HK-2 (cell line): ENCODE measurements around the gene RAB3GAP2.
"Not testable (repeated sequence)": the region's sequence is repeated elsewhere in the genome, so short reads cannot be mapped to it uniquely, and the experiment has no call there.

Experiments used
- DNase-seq: peaks from one replicate; pipeline ENCODE4 v3.0.0-alpha.2; 2018; ENCODE audit not compliant: unreplicated experiment

RAB3GAP2 gene

DNA sequence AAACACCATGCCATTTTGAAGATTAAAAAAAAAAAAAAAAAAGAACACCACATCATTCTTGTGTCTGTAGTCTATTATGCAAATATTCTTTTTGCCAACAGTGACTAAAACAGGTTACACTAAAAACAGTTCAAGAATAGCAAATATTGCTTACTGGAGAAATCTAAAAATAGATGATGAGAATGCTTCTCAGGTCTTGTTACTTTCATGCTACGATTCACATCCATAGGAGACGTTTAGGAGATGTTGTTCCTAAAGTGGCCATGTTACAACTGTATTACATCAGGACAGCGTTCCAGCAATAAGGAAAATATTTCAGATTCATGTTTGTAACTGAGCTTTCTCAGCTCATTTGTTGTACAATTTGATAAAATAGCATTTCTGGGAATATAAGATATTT, 32.3 kb downstream of the RAB3GAP2 start:
- DNase-seq: no peak

DNA sequence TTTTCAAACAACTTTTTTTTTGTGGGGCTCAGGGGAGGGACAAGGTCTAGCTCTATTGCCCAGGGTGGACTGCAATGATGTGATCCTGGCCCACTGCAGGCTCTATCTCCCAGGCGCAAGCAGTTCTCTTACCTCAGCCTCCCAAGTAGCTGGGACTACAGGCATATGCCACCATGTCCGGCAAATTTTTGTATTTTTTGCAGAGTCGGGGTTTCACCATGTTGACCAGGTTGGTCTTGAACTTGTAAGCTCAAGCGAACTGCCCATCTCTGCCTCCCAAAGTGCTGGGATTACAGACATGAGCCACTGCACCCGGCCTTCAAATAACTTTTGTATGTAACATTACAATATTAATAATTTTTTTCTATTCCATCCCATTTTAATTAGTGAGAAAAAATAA, 33.0 kb downstream of the RAB3GAP2 start:
- DNase-seq: no peak

DNA sequence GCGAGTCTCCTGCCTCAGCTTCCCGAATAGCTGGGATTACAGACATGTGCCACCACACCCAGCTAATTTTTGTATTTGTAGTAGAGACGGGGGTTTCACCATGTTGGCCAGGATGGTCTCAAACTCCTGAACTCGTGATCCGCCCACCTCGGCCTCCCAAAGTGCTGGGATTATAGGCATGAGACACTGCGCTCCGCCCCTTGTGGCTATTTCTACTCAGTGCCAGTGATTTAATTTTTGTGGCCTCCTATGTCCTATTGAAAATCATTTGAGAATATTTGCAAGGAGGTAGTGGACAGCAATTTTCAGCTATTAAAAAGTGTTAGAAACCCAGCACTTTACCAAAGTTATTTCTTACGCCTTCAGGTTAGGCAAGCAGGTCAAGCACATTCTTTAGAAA, 36.0 kb downstream of the RAB3GAP2 start:
- not testable (repeated sequence) for DNase-seq

DNA sequence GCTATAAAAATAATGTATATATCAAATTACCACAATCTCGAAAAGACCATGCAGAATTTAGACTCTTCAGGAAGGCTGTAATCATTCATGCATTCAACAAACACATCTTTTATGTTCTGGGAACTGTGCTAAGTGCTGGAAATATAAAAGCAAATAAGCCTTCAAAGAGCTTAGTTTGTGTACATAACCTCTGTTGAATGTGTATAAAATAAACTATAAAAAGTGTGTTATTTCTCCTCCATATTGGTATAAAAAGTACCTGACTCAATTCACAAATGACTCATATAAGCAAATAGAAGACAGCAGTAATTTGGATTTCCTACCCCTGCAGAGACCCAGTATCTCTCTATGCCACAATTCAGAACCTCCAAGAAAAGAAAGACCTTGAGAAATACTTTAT, 36.8 kb downstream of the RAB3GAP2 start:
- DNase-seq: no peak

DNA sequence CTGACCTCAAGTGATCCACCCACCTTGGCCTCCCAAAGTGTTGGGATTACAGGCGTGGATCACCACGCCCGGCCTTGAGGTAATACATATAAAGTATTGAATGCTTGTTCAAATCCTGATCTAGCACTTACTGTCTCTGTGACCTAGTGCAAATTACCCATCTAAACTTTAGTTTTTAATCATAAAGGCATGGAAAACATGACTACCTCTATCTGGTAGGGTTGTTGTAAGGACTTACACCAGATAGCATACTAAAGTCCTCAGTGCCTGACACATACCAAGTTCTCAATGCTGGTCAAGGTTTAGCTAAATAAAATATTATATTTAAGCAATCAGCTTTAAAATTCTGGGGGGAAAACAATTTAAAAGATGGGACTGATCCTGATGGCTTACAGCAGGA, 38.3 kb downstream of the RAB3GAP2 start:
- DNase-seq: no peak

DNA sequence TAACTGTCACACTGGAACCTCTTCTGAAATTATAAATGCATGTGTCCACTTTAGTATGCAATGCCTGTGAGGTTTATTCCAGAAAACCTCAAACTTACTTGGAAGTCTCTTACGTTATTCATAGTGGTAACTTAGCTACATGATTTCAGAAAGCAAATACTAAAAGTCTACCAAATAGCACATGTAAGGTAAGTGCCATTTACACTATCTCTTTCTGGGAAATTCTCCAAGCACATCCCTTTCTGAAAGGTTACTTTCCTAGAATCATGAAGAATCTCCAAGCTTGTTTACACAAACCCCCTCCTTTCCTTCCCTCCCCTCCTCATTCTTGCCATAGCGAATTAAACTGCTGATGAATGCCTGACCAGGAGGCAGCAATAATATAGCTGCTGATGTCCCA, 42.5 kb downstream of the RAB3GAP2 start:
- DNase-seq: no peak

DNA sequence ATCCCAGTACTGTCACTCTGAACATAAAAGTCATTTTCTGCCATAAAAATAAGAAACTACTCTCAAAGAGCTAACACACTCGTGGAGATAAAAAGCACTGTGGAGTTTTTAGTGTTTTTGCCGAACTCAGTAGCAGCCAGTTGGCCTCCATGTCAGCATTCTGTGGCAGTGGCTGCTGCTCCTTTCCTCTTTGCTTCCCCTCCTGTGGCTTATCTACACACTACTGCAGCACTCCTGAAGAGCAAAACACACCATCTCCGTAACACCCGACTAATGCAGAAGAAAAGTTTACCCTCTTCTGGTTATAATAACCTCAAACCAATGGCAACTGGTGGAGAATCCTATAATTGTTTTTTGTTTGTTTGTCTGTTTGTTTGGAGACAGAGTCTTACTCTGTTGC, 44.9 kb downstream of the RAB3GAP2 start:
- DNase-seq: no peak

DNA sequence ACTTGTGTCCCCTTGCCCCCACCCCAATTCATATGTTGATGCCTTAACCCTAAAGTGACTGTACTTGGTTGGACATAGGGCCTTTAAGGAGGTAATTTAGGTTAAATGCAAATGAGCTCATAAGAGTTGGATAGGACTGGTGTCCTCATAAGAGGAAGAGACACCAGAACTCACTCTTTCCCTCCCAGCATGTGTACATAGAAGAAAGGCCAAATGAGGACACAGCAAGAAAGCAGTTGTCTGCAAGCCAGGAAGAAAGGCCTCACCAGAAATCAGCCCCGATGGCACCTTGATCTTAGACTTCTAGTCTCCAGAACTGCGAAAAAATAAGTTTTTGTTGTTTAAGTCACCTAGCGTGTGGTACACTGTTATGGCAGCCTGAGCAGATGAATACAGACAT, 45.5 kb downstream of the RAB3GAP2 start:
- no peak for DNase-seq

DNA sequence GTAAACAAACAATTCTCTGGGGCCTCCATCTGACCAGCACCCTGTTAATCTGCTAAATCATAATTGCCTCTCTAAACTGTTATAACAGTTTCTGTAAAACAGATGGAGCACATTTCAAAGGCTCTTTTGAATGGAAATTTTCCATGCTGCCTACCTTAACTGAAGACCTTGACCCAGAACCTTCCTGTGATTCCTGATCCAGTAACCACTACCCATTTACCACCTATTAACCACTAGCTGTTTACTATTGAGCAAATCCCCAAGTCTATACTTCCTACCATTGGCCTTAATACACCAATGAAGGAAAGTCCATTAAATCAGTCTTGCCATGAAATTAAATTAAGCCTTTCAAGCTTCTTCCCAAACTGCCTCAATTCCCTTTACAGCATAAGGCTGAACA, 46.3 kb downstream of the RAB3GAP2 start:
- DNase-seq: no peak

DNA sequence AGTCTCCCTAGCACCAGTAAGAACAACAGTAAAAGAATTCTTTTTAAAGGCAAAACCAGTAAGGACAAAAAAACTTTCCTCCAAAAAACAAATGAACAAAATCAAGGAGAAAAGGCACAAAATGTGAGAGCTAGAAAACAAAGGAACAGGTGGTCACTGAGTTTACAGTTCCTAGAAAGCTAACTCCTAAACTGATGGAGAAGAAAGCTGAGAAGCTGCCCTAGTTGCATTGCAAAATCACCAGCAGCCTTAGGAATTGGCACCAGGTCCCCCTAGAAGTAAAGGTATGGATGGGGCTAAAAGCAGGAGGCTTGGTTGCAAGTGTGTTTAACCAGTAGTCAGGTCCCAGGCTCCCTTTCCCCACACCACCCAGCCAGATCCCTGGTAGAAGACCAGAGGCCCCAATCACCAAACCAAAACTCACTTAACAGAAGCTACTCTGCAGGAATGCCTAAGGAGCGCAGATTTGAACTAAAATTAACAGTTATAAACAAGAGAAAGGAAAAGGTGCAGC, 47.6 kb downstream of the RAB3GAP2 start:
- DNase-seq: no peak

DNA sequence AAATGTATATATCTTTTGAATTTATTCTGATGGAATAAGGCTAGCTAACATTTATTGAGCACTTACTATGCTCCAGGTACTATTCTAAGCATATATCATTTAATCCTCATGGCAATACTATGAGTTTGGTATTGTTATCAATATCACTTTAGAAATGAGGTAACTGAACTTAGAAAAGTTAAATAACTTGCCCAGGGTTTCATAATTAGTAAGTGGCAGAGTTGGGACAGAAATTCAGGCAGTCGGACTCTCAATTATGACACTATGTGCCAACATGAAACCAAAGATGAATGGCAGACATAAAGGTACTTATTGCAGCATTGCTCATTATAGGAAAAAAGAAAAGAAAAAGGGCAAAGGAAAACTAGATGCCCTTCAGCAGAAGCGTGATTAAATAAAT, 48.2 kb downstream of the RAB3GAP2 start:
- no peak for DNase-seq

DNA sequence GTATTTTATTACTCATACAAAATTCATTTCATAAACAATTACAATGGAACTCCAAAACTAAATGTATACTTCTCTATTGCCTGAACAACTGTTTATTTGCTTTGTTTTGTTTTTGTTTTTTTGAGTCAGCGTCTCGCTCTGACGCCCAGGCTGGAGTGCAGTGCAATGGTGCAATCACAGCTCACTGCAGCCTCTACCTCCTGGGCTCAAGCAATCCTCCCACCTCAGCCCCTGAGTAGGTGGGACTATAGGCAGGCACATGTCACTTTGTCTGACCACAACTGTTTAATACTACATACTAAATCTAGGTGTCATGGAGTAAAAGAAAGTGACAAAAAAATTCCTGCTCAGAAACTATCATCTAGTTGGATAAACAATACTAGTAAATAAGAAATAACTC, 49.3 kb downstream of the RAB3GAP2 start:
- no peak for DNase-seq

DNA sequence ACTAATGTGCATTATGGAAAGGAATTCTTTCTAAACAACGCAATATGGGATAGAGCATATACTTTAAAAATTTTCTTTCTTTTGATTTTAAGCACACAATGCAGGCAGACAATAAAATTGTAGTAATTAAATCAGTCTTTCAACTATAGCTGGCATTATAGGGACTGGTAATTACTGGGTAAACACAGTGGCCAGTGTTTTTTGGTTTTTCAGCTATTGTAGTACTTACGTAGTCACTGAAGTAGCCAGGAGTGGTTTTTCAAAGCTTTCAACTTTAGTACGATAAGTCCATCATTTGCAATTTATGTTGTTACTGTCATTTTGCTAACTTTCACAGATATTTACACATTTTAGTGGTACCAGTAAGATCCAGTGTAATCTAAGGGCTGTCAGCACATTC, 50.6 kb downstream of the RAB3GAP2 start:
- DNase-seq: no peak

DNA sequence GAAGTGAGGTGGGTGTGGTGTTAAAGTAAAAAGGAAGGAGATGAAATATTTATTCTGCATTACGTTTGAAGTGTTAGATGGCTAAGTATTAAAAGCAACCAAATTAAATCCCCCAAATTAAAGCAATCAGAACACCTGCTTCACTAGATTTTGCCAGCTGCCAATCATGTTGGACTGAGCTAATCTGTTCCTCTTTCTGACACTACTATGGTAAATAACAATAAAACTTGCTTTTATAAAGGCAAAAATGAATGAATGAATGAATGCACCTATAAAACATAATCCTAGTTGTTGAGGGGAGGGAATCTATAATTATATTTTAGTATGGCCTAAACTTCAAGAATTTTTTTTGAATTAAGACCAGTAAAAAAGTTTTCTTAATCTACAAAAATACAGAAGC, 51.0 kb downstream of the RAB3GAP2 start:
- no peak for DNase-seq

DNA sequence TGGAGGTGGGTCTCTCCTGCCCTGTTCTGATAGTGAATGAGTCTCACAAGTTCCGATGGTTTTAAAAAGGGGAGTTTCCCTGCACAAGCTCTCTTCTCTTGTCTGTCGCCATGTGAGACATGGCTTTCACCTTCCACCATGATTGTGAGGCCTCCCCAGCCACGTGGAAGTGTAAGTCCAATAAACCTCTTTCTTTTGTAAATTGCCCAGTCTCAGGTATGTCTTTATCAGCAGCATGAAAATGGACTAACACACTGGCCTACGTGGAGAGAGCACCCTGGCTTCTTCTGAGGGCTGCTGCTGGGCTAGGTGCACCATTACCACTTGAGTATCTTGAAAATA, 51.6 kb downstream of the RAB3GAP2 start:
- DNase-seq: not testable (repeated sequence)

DNA sequence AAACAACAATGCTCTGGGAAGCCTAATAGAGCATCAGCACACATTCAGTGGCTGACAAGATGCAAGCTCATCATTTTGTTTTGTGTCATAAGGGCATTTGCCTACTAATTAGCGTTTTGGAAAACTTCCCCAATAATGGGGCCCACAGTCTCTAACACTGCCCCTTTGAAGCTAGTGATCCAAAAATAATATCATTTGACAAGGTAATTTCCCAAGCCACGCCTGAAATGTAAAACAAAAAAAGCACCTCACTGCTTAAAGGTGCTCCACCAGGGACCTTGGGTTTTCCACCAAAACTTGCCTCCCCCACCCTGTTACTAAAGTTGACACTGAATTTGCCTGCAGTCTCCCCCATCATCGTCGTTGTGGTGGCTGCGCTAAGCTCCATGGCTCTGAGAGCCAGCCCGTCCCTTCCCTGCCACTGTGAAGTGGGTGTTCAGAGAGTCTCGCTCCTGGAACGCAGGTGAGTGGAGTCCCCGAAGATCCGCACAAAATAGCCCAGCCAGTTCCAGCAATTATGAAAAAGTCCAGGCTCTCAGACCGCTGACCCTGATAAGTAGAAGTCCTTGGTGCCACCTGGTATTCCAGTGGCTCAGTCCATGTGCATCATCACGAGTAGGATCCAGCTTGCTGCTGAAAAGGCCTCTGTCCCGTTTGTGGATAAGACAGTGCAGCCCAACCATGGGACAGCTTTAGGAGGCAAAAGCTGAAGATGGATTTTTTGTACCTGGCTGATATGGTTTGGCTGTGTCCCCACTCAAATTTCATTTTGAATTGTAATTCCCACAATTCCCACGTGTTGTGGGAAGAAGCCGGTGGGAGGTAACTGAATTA, 52.2 kb downstream of the RAB3GAP2 start:
- DNase-seq: no peak

DNA sequence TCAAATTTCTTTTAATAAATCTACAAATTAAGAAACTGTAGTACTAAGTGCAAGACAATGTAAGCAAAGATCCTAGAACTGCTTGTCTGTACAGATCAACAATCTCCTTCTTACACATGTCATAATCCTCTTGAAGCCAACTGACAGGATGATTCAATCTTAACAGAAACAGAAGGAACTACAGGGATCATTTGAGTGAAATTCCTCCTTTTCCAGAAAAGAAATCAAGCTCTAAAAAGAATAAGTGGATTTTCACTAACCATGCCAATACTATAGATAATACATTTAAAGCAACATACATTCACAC, 53.2 kb downstream of the RAB3GAP2 start:
- no peak for DNase-seq

DNA sequence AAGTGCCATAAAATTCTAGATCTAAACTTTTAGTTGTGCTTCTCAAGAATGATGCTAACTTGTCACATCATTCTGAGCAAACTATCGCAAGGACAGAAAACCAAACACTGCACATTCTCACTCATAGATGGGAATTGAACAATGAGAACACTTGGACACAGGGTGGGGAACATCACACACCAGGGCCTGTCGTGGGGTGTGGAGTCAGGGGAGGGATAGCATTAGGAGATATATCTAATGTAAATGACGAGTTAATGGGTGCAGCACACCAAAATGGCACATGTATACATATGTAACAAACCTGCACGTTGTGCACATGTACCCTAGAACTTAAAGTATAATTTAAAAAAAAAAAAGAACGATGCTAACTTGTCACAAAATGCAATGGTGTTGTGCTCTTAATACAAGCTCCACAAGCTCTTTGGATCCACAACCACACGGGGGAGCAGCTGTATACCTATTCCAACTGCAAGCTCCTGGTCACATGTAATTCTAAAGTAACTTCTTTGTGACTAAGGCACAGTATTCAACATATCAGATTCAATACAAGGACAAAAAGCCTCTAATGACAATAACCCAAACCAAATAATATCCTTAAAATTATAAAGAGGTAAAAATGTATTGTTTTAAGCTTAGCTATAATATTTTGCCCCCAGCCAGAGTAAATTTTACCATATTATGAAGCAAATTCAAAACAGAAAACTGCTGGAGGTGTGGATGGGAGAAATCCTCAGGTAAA, 53.7 kb downstream of the RAB3GAP2 start:
- DNase-seq: peak; percentile 18

DNA sequence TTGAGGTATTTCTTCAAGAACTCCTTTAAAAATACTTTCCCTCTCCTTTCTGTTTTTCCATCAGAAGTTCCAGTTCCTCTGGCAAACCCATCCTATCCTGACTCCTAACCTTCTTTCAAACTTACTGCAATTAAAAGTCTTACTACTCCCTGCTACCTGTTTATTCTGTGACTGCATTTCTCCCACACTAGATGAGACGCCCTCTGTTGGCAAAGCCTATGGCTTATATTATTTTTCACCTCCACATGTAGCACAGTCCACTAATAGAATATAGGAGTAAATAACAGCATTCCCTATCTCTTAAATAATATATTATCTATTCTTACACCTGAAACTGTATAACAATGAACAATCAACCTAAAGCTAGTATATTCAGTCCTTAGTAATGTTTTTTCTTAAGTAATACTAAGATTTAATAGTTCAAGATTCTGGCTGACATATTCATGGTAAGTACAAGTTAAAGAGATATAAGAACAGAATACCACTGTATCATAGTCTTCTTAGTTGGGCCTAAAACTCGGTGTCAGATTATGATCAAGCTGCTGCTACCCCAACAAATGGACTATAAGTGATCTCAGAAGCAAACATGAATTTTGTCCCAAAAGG, 54.8 kb downstream of the RAB3GAP2 start:
- no peak for DNase-seq

DNA sequence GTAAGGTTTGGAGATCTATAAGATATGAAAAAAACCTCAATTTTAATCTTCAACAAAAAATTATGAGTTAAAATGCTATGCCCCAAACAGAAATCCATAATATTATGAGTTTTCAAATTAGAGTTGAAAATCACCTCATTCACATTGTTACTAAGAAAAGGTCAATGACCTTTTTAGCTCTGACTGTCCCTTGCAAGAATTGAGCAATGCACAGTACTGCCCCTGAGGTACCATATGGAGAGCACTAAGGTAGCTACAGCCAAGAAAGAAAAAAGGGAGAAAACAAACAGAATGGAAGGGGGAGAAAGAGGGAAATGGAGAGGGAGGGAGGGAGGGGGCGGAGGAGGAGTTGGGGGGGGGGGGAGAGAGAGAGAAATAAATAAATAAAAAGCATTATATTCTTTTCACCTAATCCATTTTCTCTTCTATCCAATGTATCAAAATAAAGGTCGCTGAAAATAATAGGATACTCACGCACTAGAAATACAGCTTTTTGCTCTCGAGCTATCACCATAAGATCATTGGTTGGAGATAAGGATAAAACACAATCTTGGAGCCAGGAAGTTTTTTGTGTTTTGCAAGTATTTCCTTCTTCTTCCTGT, 58.8 kb downstream of the RAB3GAP2 start:
- no peak for DNase-seq

DNA sequence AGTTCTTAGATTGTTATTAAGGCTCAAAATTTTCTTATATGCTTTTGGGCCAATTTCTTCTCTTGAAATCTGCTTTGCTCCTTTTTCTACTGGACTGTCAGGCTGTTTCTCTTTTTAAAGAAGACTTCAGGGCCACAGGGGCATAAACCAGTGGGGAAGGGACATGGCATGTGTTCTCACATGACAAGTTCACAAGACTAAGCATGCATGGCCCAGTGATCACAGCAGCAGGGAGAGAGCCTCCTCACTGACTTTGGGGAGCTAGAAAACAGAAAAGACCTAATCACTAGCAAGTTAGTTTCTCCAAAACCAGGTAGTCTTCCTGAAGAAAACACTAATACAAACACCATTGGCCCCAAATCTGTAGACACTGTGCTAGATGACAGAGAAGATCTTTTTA, 64.8 kb downstream of the RAB3GAP2 start:
- DNase-seq: no peak

DNA sequence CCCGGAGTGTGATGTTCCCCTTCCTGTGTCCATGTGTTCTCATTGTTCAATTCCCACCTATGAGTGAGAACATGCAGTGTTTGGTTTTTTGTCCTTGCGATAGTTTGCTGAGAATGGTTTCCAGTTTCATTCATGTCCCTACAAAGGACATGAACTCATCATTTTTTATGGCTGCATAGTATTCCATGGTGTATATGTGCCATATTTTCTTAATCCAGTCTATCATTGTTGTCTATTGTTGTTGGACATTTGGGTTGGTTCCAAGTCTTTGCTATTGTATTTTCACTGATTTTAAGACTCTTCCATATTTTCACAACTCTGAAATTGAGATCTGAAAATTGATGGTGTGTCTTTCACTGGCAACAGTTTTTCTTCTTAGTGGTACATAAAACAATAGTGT, 67.5 kb downstream of the RAB3GAP2 start:
- not testable (repeated sequence) for DNase-seq

DNA sequence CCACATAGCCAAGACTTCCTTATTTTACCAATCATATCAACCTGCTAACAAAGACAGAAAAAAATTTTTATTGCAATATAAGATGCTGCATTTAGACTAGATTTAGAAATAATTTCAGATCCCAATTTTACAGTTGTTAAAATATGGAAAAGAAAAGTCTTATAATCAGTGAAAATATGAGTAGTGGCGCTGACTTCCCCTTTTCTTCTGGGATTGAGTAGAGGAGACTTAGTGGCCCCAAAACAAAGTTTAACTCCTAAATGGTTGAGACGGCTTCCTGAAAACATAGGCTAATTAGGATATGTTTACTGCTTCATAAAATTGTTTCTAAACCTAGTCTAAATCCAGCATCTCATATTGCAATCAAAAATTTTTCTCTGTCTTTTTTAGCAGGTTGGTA, 68.4 kb downstream of the RAB3GAP2 start:
- no peak for DNase-seq
